ENCODE measurements around the gene CLEC18B.

GRCh38 chr16:74455619-74456289 lies 34.5 kb upstream of the CLEC18B start:
- TF ChIP-seq POLR2AphosphoS5 (IDR thresholded peaks at IDR 0.05; ENCODE audit: low read depth, low read length), result no peak
- TF ChIP-seq POLR2A (IDR thresholded peaks at IDR 0.05; ENCODE audit: low read depth, low read length), result no peak
- no peak for TF ChIP-seq TAF1 (IDR thresholded peaks at IDR 0.05; ENCODE audit: borderline replicate concordance, low read depth, low read length)
